ENCODE measurements around the gene LITAF. TPM values are rescaled to one million over a fixed set of nuclear protein-coding genes. Genes with fewer than 3 reads are reported as not detected.
"Not testable (repeated sequence)": the region's sequence is repeated elsewhere in the genome, so short reads cannot be mapped to it uniquely, and the experiment has no call there.

LITAF gene
- total and polyA plus RNA-seq, 12 donors, result 17.3 to 83.2 (median 51.3) TPM

DNA sequence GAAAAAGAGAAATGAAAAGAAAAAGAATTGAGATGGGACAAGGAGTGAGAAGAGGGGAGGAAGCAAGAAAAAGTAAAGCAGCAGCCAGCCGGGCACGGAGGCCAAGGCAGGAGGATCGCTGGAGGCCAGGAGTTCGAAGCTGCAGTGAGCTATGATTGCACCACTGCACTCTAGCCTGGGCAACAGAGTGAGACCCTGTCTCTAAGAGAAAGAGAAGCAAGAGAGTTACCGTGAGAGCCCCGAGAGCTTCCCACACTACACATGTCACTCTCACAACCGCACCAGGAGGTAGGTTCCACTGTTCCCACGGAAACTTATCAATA, 18.8 kb upstream of the LITAF start:
- Histone ChIP-seq H3K9me3 (replicated peaks in 1 of 3) (no peaks in the 10 kb centered on the region), H3K27ac (peak overlapping the region in 3 of 5 donors; percentile 51 to 83 (median 79)), H3K36me3 (replicated peaks in 1 of 2) (no peaks in the 10 kb centered on the region), H3K4me3 (no peak overlapping the region), H3K27me3 (peaks cover 4% of the 10 kb centered on the region), H3K4me1 (replicated peaks in 1 of 2) (no peaks in the 10 kb centered on the region)
- no peak for DNase-seq
- TF ChIP-seq POLR2A (IDR thresholded peaks at IDR 0.05), result no peak
- TF ChIP-seq, protein P1, sequence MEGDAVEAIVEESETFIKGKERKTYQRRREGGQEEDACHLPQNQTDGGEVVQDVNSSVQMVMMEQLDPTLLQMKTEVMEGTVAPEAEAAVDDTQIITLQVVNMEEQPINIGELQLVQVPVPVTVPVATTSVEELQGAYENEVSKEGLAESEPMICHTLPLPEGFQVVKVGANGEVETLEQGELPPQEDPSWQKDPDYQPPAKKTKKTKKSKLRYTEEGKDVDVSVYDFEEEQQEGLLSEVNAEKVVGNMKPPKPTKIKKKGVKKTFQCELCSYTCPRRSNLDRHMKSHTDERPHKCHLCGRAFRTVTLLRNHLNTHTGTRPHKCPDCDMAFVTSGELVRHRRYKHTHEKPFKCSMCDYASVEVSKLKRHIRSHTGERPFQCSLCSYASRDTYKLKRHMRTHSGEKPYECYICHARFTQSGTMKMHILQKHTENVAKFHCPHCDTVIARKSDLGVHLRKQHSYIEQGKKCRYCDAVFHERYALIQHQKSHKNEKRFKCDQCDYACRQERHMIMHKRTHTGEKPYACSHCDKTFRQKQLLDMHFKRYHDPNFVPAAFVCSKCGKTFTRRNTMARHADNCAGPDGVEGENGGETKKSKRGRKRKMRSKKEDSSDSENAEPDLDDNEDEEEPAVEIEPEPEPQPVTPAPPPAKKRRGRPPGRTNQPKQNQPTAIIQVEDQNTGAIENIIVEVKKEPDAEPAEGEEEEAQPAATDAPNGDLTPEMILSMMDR (IDR thresholded peaks at IDR 0.05), result no peak
- intact Hi-C loops (cut with DNase I), result no loop called here
- 84 to 92% (median 87%) methylated on average over 8 of the region's 8 CpGs for WGBS, 4 donors

DNA sequence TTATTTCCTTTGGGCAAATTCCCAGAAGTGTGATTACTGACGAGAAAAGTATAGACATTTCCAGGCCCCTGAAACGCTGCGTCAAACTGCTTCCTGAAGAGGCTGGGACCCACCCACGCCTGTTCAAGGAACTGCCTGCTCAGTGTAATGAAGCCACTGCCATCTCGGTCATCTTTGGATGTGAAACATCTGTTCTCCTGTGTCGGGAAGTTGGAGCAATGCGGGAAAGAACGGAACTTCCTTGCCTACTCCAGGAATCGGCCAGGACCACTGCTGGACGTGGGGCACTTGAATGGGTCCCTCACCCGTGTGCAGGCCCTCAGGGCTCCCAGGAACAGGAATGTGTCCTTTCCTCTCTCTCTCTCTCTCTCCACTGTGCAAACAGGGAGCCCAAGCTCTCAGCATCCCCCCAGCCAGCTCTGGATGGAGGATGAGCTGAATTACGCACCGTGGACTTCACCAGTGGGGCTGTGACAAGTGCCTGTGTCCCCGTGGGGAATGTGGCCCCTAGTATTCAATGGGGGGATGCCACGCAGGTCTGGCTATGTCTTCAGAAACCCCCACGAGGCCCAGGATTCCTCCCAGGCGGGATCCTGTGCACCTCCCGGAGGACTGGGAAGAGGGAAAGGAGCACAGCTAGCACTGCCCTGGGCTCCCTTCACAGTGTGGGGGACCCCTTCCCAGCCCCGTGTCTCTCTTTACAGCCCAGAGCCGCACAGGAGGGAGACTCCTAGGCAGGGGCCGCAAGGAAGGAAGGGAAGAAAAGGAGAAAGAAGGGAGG, 18.3 kb upstream of the LITAF start:
- intact Hi-C loops (cut with DNase I), result no loop called here

DNA sequence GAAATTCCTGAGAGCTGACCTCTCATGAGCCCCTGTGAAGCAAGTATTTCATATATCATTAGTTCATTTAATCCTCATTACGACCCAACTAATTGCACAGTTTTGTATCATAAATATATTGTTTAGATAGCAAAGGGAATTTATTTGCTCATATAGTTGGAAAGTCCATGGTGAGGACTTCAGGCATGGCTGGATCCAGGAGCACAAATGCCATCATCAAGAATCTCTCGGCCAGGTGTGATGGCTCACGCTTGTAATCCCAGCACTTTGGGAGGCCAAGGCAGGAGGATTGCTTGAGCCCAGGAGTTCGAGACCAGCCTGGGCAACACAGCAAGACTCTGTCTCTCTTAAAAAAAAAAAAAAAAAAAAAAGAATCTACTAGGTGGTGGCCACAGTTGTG, 17.6 kb upstream of the LITAF start:
- H3K4me1 ChIP-seq (replicated peaks in 1 of 2); H3K36me3 ChIP-seq (replicated peaks in 1 of 2); H3K9me3 ChIP-seq (replicated peaks in 1 of 3); intact Hi-C loops (cut with DNase I); H3K27me3 ChIP-seq; DNase-seq; H3K4me3 ChIP-seq: not testable (repeated sequence)
- 79 to 95% (median 86%) methylated on average over 4 of the region's 4 CpGs for WGBS, 4 donors
- H3K27ac ChIP-seq, result peak overlapping the region in 2 of 5 donors; percentile 60 to 78

More for the DNA sequence above, 18.3 kb upstream of the LITAF start:
- peak in 6 of 7 donors; percentile 56 to 87 (median 65) for DNase-seq
- Histone ChIP-seq H3K27ac (peak overlapping the region in 4 of 5 donors; percentile 51 to 83 (median 66)), H3K4me1 (replicated peaks in 1 of 2) (no peaks in the 10 kb centered on the region), H3K4me3 (no peak overlapping the region), H3K36me3 (replicated peaks in 1 of 2) (no peaks in the 10 kb centered on the region), H3K27me3 (peaks cover 4% of the 10 kb centered on the region), H3K9me3 (replicated peaks in 1 of 3) (no peaks in the 10 kb centered on the region)
- TF ChIP-seq POLR2A (IDR thresholded peaks at IDR 0.05), result no peak
- 48 to 59% (median 57%) methylated on average over 14 to 21 of the region's 21 CpGs for WGBS, 4 donors

DNA sequence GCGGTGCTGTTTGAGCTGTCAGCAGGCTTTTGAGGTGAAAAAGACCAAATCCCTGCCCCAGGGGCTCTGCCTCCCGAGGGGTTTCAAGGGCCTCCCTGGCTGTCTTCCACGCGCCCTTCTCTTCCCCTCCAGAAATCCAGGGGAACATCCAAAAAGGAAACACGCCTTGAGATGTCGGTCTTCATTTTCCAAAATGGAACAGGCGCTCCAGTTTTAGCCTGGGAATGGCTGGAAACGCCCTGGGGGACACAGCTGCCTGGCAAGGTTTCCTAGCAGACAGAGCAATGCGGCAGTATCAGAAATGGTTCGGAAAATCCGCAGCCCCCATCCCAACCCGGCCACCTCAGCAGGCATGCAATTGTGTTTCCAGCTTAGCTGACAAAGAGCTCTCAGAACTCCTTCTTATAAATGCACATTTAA, 16.6 kb upstream of the LITAF start:
- intact Hi-C loops (cut with DNase I), result no loop called here
- Histone ChIP-seq H3K9me3 (replicated peaks in 1 of 3) (no peaks in the 10 kb centered on the region), H3K4me1 (replicated peaks in 1 of 2) (no peaks in the 10 kb centered on the region), H3K36me3 (replicated peaks in 1 of 2) (no peaks in the 10 kb centered on the region), H3K4me3 (no peak overlapping the region), H3K27me3 (peaks cover 4% of the 10 kb centered on the region), H3K27ac (peak overlapping the region in 2 of 5 donors; percentile 60 to 78)
- 33 to 40% (median 37%) methylated on average over 12 of the region's 12 CpGs for WGBS, 4 donors
- DNase-seq, result no peak
- no peak for TF ChIP-seq POLR2A (IDR thresholded peaks at IDR 0.05)
- TF ChIP-seq, protein P1 (IDR thresholded peaks at IDR 0.05), result no peak

DNA sequence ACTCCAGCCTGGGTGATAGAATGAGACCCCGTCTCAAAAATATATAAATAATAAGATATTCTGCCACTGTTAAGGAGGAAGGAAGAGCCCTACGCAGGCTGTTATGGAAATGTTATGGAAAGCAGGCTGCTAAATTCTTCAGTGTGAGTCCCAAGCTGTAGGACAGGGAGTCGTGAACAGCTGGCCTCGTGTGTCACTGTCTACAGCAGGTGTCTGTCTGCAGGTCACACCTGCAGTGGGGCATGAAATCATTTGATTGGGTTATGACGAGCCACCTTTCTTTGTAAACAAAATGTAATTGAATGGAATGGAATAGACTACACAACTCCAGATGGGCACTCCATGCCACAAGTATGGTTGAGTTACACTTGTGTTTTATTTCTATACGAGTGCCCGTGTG, 15.6 kb upstream of the LITAF start:
- intact Hi-C loops (cut with DNase I), result no loop called here
- H3K27me3 ChIP-seq, result peaks cover 4% of the 10 kb centered on the region
- no peak for TF ChIP-seq POLR2A (IDR thresholded peaks at IDR 0.05)
- TF ChIP-seq, protein P1 (IDR thresholded peaks at IDR 0.05), result no peak
- H3K36me3 ChIP-seq (replicated peaks in 1 of 2), result no peaks in the 10 kb centered on the region
- no peaks in the 10 kb centered on the region for H3K9me3 ChIP-seq (replicated peaks in 1 of 3)
- no peak overlapping the region for H3K4me3 ChIP-seq
- 73 to 95% (median 82%) methylated on average over 7 of the region's 7 CpGs for WGBS, 4 donors
- H3K4me1 ChIP-seq (replicated peaks in 1 of 2), result peaks cover 0 to 5% of the 10 kb centered on the region in 2 donors
- DNase-seq, result no peak
- no peak overlapping the region for H3K27ac ChIP-seq

Data from adrenal gland (tissue), 12 donors.